Hepatocyte (in vitro differentiated cells): ENCODE measurements around the gene ATAD1. TPM values are rescaled to one million over a fixed set of nuclear protein-coding genes. Genes with fewer than 3 reads are reported as not detected.
"Not testable (repeated sequence)": the region's sequence is repeated elsewhere in the genome, so short reads cannot be mapped to it uniquely, and the experiment has no call there.

ENCODE experiments used
- DNase-seq: peaks from one replicate; pipeline ENCODE4 v3.0.0-alpha.2; 2016; ENCODE audit warnings: low spot score
- H2AFZ ChIP-seq: fragments of 200-600 bp; sonication (generic); 2 replicates; pipeline ENCODE4 v1.6.0; 2016; ENCODE audit warnings: antibody characterized with exemption, mild to moderate bottlenecking
- H3K27ac ChIP-seq: fragments of 200-600 bp; sonication (generic); 2 replicates; pipeline ENCODE4 v1.5.1; 2016; ENCODE audit warnings: mild to moderate bottlenecking
- H3K27me3 ChIP-seq: fragments of 200-600 bp; sonication (generic); 2 replicates; pipeline ENCODE4 v1.6.1; 2016
- H3K36me3 ChIP-seq: fragments of 200-600 bp; sonication (generic); replicated peaks from 2 replicates; pipeline ENCODE4 v1.5.1; 2016; ENCODE audit warnings: low read depth; ENCODE audit not compliant: insufficient read depth
- H3K4me1 ChIP-seq: fragments of 200-600 bp; sonication (generic); 2 replicates; pipeline ENCODE4 v1.5.1; 2016; ENCODE audit warnings: mild to moderate bottlenecking, moderate library complexity; ENCODE audit not compliant: insufficient read depth
- H3K4me2 ChIP-seq: fragments of 200-600 bp; sonication (generic); 2 replicates; pipeline ENCODE4 v1.6.0; 2016
- H3K4me3 ChIP-seq: fragments of 200-600 bp; sonication (generic); 2 replicates; pipeline ENCODE4 v1.5.1; 2016; ENCODE audit warnings: mild to moderate bottlenecking
- H3K79me2 ChIP-seq: fragments of 200-600 bp; sonication (generic); 2 replicates; pipeline ENCODE4 v1.6.0; 2017; ENCODE audit warnings: mild to moderate bottlenecking
- H3K9me2 ChIP-seq: fragments of 200-600 bp; sonication (generic); replicated peaks from 2 replicates; pipeline ENCODE4 v1.6.0; 2017; ENCODE audit warnings: mild to moderate bottlenecking; ENCODE audit not compliant: insufficient read depth
- H3K9me3 ChIP-seq: fragments of 200-600 bp; sonication (generic); 2 replicates; pipeline ENCODE4 v1.5.1; 2016; ENCODE audit warnings: low read depth, mild to moderate bottlenecking
- H4K20me1 ChIP-seq: fragments of 200-600 bp; sonication (generic); 2 replicates; pipeline ENCODE4 v1.6.0; 2016; ENCODE audit warnings: mild to moderate bottlenecking; ENCODE audit not compliant: insufficient read depth, poor library complexity, severe bottlenecking
- EZH2 ChIP-seq: fragments of 200-600 bp; sonication (generic); IDR thresholded peaks from 2 replicates; pipeline ENCODE4 v1.6.1; 2016; ENCODE audit warnings: antibody characterized with exemption, mild to moderate bottlenecking, borderline replicate concordance
- EZH2phosphoT487 ChIP-seq: fragments of 200-600 bp; sonication (generic); IDR thresholded peaks from one replicate; pipeline ENCODE4 v1.6.1; 2018; ENCODE audit warnings: antibody characterized with exemption, mild to moderate bottlenecking, low read depth, moderate library complexity; ENCODE audit not compliant: unreplicated experiment, severe bottlenecking
- WGBS: methylation state at CpG from one replicate; pipeline ENCODE4 v1.1.6; 2016; ENCODE audit warnings: low lambda C conversion rate; ENCODE audit errors: missing lambda C conversion rate; 5-methylcytosine and 5-hydroxymethylcytosine counted together
- polyA plus RNA-seq: library from polyadenylated mRNA; unstranded; fragments of >200 nt; fragmentation: Nextera tagmentation; extraction: Ambion mirVana; gene quantifications from 2 replicates; pipeline ENCODE4 v1.2.1, GENCODE V29; 2016
- total RNA-seq: library from RNA; depleted of rRNA; stranded (reverse); fragments of >200 nt; gene quantifications from 2 replicates; pipeline ENCODE4 v1.2.3, GENCODE V29; 2014
- TF ChIP-seq, protein P1 (sequence below): fragments of 200-600 bp; sonication (generic); IDR thresholded peaks from 2 replicates; pipeline ENCODE4 v1.5.1; 2016; ENCODE audit warnings: antibody characterized with exemption, mild to moderate bottlenecking; ENCODE audit not compliant: poor library complexity

The ATAD1 gene
- total and polyA plus RNA-seq, 2 experiments from 2014 or later, result 33.4 to 50.7 TPM

DNA sequence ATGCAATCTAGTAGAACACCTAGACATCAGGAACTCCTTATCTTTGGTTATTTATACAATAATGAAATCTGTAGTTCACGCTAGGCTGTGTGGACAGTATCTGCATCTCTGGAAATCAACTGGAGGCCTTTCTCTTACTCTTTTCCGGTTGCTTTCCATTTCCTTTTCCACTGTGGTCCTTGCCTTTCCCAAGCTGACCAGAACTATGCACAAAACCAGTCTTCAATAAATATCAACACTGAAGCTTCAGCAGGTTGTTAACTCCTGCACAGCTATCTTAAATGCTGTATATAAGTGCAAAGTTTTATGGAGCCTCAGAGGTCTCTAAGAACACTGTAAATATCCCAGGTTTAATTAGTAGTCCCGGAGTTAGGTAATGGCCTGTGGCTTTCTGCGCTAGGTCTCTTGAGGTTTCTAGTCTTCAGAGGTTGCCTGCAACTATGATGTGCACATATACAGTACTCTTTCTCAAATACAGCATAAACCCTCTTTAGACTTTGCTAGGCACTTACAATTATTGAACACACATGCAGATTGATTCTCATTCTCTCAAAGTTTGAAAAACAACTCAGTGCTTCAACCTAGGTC lies 42.9 kb upstream of the ATAD1 start:
- peak overlapping the region; percentile 87 for H2AFZ ChIP-seq
- H3K4me2 ChIP-seq, result peak overlapping the region; percentile 93
- no peaks in the 10 kb centered on the region for H3K27me3 ChIP-seq
- no peaks in the 10 kb centered on the region for H3K9me3 ChIP-seq
- no peaks in the 10 kb centered on the region for H3K4me1 ChIP-seq
- peaks cover 16% of the 10 kb centered on the region for H4K20me1 ChIP-seq
- no peaks in the 10 kb centered on the region for H3K9me2 ChIP-seq
- H3K27ac ChIP-seq, result peak overlapping the region; percentile 98
- peaks cover 19% of the 10 kb centered on the region for H3K79me2 ChIP-seq
- H3K4me3 ChIP-seq, result no peak overlapping the region
- peak; percentile 19 for DNase-seq
- TF ChIP-seq EZH2phosphoT487, result no peak
- no peak for TF ChIP-seq EZH2
- TF ChIP-seq, protein P1, sequence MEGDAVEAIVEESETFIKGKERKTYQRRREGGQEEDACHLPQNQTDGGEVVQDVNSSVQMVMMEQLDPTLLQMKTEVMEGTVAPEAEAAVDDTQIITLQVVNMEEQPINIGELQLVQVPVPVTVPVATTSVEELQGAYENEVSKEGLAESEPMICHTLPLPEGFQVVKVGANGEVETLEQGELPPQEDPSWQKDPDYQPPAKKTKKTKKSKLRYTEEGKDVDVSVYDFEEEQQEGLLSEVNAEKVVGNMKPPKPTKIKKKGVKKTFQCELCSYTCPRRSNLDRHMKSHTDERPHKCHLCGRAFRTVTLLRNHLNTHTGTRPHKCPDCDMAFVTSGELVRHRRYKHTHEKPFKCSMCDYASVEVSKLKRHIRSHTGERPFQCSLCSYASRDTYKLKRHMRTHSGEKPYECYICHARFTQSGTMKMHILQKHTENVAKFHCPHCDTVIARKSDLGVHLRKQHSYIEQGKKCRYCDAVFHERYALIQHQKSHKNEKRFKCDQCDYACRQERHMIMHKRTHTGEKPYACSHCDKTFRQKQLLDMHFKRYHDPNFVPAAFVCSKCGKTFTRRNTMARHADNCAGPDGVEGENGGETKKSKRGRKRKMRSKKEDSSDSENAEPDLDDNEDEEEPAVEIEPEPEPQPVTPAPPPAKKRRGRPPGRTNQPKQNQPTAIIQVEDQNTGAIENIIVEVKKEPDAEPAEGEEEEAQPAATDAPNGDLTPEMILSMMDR, result no peak
- H3K36me3 ChIP-seq, result no peaks in the 10 kb centered on the region
- 56% methylated on average over 4 of the region's 4 CpGs for WGBS

DNA sequence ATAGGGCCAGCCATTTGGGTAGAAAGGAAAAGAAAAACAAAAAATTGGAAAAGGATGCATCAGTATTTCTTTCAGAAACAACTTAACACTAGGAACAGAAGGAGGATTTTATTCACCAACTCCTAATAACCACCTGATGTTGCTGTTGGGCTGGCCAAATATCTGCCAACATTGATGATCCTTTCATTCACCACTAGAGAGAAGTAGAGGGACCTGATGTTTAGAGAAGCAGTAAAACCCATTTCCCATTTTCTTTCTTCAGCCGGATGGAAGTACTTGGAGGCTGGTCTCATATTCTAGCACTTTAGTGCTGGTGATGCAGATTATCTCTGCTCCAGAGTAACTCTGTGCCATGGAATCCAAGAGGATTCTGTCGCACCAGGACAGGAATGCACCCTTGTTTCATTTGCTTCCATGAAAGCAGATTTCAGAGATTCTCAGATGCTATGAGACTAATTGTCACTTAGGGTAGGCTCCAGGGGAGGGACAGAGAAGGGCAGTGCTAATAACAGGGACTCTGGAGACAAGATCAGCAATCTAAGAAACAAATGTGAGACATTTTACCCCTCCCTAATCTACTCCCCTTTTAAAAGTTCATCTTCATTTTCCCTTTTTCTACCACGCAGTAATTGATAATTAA lies 42.2 kb upstream of the ATAD1 start:
- Histone ChIP-seq H2AFZ (no peak overlapping the region), H3K4me1 (no peaks in the 10 kb centered on the region)
- 54% methylated on average over 3 of the region's 3 CpGs for WGBS

DNA sequence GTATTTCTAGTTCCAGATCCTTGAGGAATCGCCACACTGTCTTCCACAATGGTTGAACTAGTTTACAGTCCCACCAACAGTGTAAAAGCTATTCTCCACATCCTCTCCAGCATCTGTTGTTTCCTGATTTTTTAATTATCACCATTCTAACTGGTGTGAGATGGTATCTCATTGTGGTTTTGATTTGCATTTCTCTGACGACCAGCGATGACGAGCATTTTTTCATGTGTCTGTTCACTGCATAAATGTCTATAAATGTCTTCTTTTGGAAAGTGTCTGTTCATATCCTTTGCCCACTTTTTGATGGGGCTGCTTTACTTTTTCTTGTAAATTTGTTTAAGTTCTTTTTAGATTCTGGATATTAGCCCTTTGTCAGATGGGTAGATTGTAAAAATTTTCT lies 37.6 kb upstream of the ATAD1 start:
- over 99% methylated on average over 4 of the region's 4 CpGs for WGBS
- H3K4me2 ChIP-seq, H3K36me3 ChIP-seq, H3K79me2 ChIP-seq, DNase-seq, H3K9me3 ChIP-seq, H3K4me1 ChIP-seq, H3K9me2 ChIP-seq, H3K27ac ChIP-seq, H2AFZ ChIP-seq, H4K20me1 ChIP-seq, H3K4me3 ChIP-seq, H3K27me3 ChIP-seq: not testable (repeated sequence)

More for the DNA sequence above, 42.2 kb upstream of the ATAD1 start:
- peak; percentile 53 for DNase-seq
- Histone ChIP-seq H3K9me3 (no peaks in the 10 kb centered on the region), H3K9me2 (no peaks in the 10 kb centered on the region), H3K27me3 (no peaks in the 10 kb centered on the region), H3K4me3 (no peak overlapping the region), H4K20me1 (peaks cover 10% of the 10 kb centered on the region), H3K36me3 (no peaks in the 10 kb centered on the region), H3K4me2 (peak overlapping the region; percentile 93), H3K27ac (peak overlapping the region; percentile 98), H3K79me2 (peaks cover 12% of the 10 kb centered on the region)
- TF ChIP-seq, protein P1, result peak; percentile 52
- TF ChIP-seq EZH2phosphoT487, result no peak

DNA sequence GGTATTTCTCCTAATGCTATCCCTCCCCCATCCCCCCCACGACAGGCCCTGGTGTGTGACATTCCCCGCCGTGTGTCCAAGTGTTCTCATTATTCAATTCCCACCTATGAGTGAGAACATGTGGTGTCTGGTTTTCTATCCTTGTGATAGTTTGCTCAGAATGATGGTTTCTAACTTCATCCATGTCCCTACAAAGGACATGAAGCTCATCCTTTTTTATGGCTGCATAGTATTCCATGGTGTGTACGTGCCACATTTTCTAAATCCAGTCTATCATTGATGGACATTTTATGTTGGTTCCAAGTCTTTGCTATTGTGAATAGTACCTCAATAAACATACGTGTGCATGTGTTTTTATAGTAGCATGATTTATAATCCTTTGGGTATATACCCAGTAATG lies 37.2 kb upstream of the ATAD1 start:
- not testable (repeated sequence) for H3K27me3 ChIP-seq, H3K4me1 ChIP-seq, H3K4me2 ChIP-seq, H3K36me3 ChIP-seq, H3K79me2 ChIP-seq, H3K9me3 ChIP-seq, DNase-seq, H4K20me1 ChIP-seq, H3K27ac ChIP-seq, H3K9me2 ChIP-seq, H3K4me3 ChIP-seq, H2AFZ ChIP-seq
- 91% methylated on average over 5 of the region's 5 CpGs for WGBS
